GM21576 (cell line): ENCODE measurements around the gene MRPL17.
"Not testable (repeated sequence)": the region's sequence is repeated elsewhere in the genome, so short reads cannot be mapped to it uniquely, and the experiment has no call there.

ENCODE experiments used
- ATAC-seq: cut with Tn5 transposase; IDR thresholded peaks from one replicate; pipeline ENCODE4 v1.9.1; 2021; ENCODE audit warnings: mild to moderate bottlenecking, moderate library complexity; ENCODE audit not compliant: unreplicated experiment

MRPL17 gene

GRCh38 chr11:6682936-6683861 is at the start of gene MRPL17:
Gene MRPL17 (minus strand): TSS chr11:6683340. CDS start chr11:6683296, 44 bp downstream.
- peak; percentile 89 for ATAC-seq

GRCh38 chr11:6727971-6728760 is 45.0 kb upstream of the MRPL17 start:
- no peak for ATAC-seq

- no peak for ATAC-seq
Observed at GRCh38 chr11:6725386-6725896, 42.3 kb upstream of the MRPL17 start.

- no peak for ATAC-seq
Observed at GRCh38 chr11:6724013-6724412, 40.9 kb upstream of the MRPL17 start.

- no peak for ATAC-seq
Observed at GRCh38 chr11:6721343-6721742, 38.2 kb upstream of the MRPL17 start.

GRCh38 chr11:6719576-6719975 is 36.4 kb upstream of the MRPL17 start:
- no peak for ATAC-seq

- no peak for ATAC-seq
Observed at GRCh38 chr11:6717426-6717825, 34.3 kb upstream of the MRPL17 start.

GRCh38 chr11:6711552-6711951 is 28.4 kb upstream of the MRPL17 start:
- ATAC-seq, result not testable (repeated sequence)

- no peak for ATAC-seq
Observed at GRCh38 chr11:6708876-6709275, 25.7 kb upstream of the MRPL17 start.

- no peak for ATAC-seq
Observed at GRCh38 chr11:6705905-6706535, 22.9 kb upstream of the MRPL17 start.

- ATAC-seq, result no peak
Observed at GRCh38 chr11:6703247-6704063, 20.3 kb upstream of the MRPL17 start.

- not testable (repeated sequence) for ATAC-seq
Observed at GRCh38 chr11:6701955-6702354, 18.8 kb upstream of the MRPL17 start.

GRCh38 chr11:6695377-6695776 is 12.2 kb upstream of the MRPL17 start:
- no peak for ATAC-seq

GRCh38 chr11:6694229-6694535 is 11.0 kb upstream of the MRPL17 start:
- ATAC-seq, result no peak

- ATAC-seq, result no peak
Observed at GRCh38 chr11:6693342-6694228, 10.4 kb upstream of the MRPL17 start.

- no peak for ATAC-seq
Observed at GRCh38 chr11:6692128-6692527, 9.0 kb upstream of the MRPL17 start.

GRCh38 chr11:6690431-6691132 is 7.4 kb upstream of the MRPL17 start:
- ATAC-seq, result not testable (repeated sequence)

GRCh38 chr11:6687876-6688275 is 4.7 kb upstream of the MRPL17 start:
- ATAC-seq, result no peak

- no peak for ATAC-seq
Observed at GRCh38 chr11:6686006-6686405, 2.9 kb upstream of the MRPL17 start.
